ENCODE measurements around the gene IKZF1.

IKZF1 gene

GRCh38 chr7:50355817-50356178 is 51.3 kb downstream of the IKZF1 start:
- no peak for DNase-seq (ENCODE audit: low spot score)

GRCh38 chr7:50356212-50356944 is 51.9 kb downstream of the IKZF1 start:
- DNase-seq (ENCODE audit: low spot score) = no peak

GRCh38 chr7:50356945-50357268 is 52.4 kb downstream of the IKZF1 start:
- no peak for DNase-seq (ENCODE audit: low spot score)

DNA sequence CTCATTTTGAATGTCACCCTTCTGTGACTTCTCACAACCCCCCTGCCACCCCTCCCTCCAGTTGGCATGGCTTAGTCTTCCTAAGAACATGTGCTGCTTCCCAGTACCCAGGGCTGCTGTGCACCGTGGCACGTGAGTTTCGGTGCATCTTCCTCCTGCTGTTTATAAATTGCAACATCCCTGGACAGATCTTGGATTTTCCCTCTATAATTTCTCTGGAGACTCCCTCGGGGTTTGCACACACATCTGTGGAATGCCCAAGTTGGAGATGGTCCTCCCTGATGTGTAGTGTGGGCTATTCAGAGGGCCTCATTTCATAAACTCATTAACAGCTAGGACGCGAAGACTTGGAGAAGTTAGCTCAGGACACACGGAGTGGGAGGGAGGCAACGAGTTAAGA is 52.9 kb downstream of the IKZF1 start:
- DNase-seq (ENCODE audit: low spot score) = no peak

DNA sequence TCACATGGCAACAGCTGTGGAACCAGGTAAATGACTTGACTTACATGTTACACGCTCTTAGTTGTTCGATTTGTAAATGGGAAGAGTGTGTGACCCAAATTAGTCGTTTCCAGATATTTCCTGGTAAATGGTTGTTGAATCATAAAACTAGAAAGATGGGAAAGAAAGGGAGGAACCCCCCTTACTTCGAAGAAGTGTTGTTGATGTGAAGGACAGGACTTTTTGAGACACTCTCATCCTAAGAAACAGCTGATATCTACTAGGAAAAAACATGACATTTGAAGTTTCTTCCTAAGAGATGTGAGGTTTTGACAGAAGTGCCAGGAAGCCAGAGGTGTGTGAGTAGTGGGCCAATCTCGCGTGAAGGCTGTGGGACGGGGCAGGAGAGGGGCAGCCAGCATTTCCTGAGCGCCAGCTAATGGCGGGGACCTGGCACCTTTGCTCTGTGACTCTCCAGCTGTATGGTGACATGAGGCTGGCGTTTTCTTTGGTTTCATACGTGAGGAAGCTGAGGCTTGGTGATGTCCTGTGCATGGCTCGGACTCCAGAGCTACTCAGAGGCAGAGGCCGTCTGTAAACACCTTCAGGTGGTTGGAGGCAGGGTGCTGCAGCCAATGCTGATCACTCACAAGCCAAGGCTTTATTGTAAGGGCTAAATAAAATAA is 53.7 kb downstream of the IKZF1 start:
- DNase-seq (ENCODE audit: low spot score) = no peak

GRCh38 chr7:50358779-50359178 is 54.3 kb downstream of the IKZF1 start:
- DNase-seq (ENCODE audit: low spot score) = no peak

GRCh38 chr7:50359258-50359994 is 54.9 kb downstream of the IKZF1 start:
- DNase-seq (ENCODE audit: low spot score) = no peak

GRCh38 chr7:50359995-50360925 is 55.7 kb downstream of the IKZF1 start:
- no peak for DNase-seq (ENCODE audit: low spot score)

- DNase-seq (ENCODE audit: low spot score) = no peak
These were observed 57.6 kb downstream of the IKZF1 start for GRCh38 chr7:50362142-50362541.

- no peak for DNase-seq (ENCODE audit: low spot score)
These were observed 58.3 kb downstream of the IKZF1 start for GRCh38 chr7:50362712-50363282.

DNA sequence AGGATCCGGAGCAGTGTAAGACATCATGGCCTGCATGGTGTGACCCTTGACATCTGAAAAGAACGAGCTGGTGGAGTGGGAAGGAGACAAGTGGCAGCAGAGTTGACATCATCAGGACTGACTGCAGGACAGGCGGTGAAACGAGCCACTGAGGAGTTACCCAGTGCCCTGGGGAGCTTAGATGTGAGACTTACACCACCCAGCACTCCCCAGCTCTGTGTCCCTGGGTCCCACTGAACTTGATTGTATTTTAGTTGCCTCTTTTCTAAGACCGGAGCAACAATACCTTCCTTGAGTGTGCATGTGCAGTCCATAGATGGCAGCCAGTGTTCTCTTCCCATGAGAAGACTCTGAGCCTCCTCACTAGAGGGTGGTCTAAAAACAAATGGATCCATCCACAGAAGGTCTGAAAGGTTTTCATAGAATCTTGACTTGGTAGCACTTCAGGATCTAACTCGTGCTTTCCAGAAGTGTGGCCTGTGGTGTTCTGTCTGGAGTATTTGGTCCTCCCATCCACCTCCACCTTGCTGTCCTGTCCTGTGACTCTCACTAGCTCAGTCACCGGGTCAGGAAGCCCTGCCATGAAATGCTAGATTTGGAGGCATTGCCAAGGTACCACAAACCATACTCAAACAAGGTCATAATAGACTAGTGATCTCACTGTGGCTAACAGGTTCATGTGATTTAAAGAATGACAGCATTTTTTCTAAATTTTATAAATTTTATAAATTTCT is 59.0 kb downstream of the IKZF1 start:
- no peak for DNase-seq (ENCODE audit: low spot score)

DNA sequence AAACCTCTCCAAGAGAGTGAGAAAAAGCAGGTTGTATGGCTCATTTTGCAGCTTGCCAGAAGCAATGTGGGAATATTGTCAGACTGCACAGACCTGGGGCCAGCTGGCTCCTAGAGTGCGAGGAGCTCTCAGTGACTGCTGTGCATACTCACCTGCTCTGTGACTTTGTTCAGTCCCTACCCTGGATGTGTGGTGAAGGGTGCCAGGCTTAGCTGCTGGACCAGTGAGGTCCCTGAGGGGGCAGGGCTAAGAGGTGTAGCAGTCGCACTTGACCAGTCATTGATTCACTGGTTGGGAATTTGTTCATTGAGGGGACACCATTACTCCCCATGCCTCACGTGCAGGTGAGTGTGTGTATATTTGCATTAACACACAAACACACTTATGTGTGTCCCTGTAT is 60.1 kb downstream of the IKZF1 start:
- DNase-seq (ENCODE audit: low spot score) = no peak

DNA sequence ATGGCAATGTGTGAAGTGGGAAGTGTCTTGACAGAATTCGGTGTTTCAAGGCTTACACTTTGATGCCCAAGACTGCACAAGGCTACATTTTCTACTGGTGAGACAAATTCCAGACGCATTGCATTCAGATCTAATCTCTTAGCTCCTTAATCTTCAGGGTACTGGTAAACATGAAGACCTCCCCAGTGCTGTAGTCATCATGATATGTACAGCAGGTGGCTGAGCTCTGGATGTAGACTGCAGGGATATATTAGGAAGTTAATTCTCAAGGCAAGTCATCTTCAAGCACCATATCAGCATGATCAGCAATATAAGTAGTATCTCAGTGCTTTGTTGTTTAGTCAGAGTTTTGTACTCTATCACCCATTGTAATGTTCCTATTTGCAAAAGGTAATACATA is 61.8 kb downstream of the IKZF1 start:
- DNase-seq (ENCODE audit: low spot score) = no peak

DNA sequence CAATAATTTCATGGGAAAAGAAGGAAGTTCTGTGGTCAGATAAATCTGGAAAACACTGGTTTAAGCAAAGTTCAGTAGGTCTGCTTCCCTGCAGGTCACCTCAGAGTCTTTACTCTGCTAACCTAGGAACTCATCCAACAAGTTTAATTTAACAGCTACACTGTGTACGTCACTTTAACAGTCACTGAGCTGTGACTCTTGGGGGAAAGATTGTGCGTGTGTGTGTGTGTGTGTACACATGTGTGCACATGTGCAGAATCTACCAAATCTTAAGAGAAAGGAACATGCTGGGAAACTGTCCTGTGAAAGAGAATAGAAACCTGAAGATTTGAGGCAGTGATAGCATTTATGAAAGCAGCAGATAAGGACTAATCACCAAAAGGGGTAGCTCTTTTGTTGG is 62.6 kb downstream of the IKZF1 start:
- no peak for DNase-seq (ENCODE audit: low spot score)

GRCh38 chr7:50367570-50367969 is 63.1 kb downstream of the IKZF1 start:
- no peak for DNase-seq (ENCODE audit: low spot score)

- DNase-seq (ENCODE audit: low spot score) = no peak
These were observed 63.9 kb downstream of the IKZF1 start for GRCh38 chr7:50368366-50368765.

- peak; percentile 25 for DNase-seq (ENCODE audit: low spot score)
These were observed 64.9 kb downstream of the IKZF1 start for GRCh38 chr7:50369143-50370026.

DNA sequence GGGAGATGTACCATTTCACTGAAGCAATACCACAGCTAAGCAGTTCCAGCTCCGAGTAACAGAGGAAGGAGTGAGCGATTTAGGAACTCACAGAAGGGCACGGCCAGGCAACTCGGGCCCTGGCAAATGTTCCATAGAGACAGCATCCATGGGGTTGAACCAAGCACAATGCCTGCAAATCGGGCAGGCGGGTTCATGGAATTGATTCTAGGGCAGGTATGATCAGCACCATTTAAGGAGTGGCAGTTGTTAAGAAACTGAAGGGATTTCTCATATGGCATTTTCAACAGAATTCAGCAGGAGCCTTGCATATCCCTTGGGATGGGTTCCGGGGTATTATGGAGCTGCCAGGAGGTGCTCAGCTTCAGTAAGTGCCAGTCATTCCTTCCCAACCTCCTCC is 66.4 kb downstream of the IKZF1 start:
- DNase-seq (ENCODE audit: low spot score) = no peak

DNA sequence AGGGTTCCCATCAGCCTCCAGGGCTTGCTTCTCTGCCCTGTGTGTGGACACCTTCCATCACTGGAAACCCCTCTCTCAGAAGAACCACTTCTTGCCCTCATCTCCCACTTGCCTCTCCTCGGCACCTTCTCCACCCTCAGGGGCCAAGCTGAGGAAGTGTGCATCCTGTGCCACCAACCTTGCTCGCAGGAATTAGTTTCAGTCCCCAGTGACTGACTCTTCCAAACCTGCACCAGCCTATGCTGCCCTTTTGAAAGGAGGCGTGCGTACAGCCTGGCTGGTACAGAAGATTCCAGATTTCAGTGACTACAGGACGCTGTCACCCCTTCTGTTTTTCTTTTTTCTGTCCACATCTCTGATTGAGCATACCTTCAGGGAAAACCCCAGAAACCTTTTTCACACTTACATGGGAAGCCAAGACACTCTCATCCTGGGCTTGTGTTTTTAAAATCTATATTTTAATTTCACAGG is 67.1 kb downstream of the IKZF1 start:
- DNase-seq (ENCODE audit: low spot score) = no peak

DNA sequence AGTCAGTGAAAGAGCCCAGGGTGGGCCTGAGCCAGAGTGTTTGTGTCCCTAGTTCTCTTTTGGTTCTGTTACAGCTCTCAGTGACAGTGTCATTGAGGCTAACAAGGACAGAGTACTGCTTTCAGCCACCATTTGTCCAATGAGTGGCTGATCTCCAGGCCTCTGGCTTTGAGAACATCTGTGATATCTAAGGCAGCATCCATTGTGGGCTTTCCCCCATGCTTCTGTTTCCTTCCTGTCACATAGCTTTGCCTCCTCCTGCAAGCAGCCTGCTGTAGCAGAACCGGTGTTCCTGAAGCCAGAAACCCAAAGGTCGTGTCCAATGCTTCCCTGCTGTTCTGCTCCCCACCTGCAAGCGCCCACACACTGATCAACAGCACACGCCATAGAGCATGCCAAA is 68.4 kb downstream of the IKZF1 start:
- DNase-seq (ENCODE audit: low spot score) = no peak

Data from HuH-7.5 (cell line).